ENCODE measurements around the gene GNPDA1.

DNA sequence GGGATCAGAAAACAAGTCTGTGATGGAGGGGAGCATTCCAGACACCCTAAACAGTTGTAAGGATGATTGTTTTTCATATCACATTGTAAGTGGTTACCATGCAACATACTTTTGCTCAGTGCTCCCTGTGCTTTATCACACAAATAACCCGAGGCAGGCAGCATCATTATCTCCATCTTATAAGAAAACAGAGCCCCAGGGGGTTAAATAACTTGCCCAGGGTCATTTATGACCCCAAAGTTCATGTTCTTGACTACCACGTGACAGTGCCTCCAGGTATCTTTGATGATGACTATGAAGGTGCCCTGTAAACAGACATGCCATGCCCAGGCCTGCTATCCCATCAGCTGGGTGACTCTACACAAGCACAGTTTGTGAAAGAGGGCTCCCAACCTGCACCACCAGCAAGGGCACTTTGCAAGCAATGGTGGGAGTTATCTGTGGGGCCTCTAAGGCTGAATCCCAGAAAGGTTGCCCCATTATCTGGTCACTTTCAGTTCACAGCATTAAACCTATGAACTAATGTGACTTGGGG, 9.5 kb downstream of the GNPDA1 start:
- TF ChIP-seq RUNX1 (IDR thresholded peaks at IDR 0.05; ENCODE audit: low read depth), result no peak
- TF ChIP-seq BRD4 (IDR thresholded peaks at IDR 0.05), result no peak
- no peak for TF ChIP-seq MTA1 (IDR thresholded peaks at IDR 0.05; ENCODE audit: borderline replicate concordance)
- no peak for TF ChIP-seq EGR1 (conservative IDR thresholded peaks at IDR 0.05)
- TF ChIP-seq CTCF (IDR thresholded peaks at IDR 0.05 in 2 of 3, conservative IDR thresholded peaks at IDR 0.05 in 1 of 3; ENCODE audit: insufficient read depth in 2 of 3, low read depth in 1 of 3, low read length in 3 of 3), result no peak
- no peak for TF ChIP-seq ZNF133 (CRISPR knock-in tag; IDR thresholded peaks at IDR 0.05)
